GM19023 (cell line): ENCODE data around the gene FAM174A.

ENCODE experiments used
- ATAC-seq: cut with Tn5 transposase; IDR thresholded peaks from one replicate; pipeline ENCODE4 v1.9.1; 2021; ENCODE audit warnings: mild to moderate bottlenecking, moderate library complexity; ENCODE audit not compliant: unreplicated experiment

FAM174A gene

DNA sequence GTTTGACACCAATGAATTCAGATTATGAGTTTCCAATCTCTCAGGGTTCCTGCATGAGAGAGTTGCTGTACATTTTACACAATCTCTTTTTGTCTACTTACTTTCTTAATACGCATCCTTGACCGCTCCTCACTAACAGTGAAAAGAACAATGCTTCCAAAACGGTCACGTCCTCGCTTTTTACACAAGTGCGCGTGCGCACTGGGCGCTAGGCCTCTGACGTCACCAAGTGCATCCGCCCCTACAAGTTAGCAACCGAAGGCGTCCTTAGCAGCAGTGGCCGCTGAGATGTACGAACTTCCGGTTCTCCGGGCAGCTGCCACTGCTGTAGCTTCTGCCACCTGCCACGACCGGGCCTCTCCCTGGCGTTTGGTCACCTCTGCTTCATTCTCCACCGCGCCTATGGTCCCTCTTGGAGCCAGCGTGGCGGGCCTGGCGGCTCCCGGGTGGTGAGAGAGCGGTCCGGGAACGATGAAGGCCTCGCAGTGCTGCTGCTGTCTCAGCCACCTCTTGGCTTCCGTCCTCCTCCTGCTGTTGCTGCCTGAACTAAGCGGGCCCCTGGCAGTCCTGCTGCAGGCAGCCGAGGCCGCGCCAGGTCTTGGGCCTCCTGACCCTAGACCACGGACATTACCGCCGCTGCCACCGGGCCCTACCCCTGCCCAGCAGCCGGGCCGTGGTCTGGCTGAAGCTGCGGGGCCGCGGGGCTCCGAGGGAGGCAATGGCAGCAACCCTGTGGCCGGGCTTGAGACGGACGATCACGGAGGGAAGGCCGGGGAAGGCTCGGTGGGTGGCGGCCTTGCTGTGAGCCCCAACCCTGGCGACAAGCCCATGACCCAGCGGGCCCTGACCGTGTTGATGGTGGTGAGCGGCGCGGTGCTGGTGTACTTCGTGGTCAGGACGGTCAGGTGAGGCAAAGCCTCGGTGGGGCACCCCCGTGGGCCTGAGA, at the start of gene FAM174A:
Gene FAM174A, plus strand, starts transcription at position 315 of the 946 bp plus-strand sequence. Its CDS starts 157 bp downstream, at position 472.
- ATAC-seq: peak; percentile 98

DNA sequence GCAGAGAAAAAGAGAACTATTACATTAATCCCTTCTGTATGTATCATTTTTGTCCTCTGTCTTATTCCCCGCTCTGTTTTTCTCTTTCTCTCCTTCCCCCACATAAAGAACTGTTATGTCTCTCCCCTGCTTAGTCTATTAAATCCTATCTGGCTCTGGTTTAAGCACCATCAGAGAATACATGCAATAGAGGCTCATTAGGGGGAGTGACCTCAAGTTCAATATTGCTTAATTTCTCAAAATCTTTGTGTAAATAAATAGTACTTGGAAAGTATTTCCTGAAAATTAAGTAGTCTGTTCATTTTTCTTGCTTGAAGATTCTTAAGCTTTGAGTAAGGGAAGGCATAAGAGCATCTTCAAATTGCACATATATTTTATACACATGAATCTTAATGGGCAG, 41.2 kb upstream of the FAM174A start:
- no peak for ATAC-seq

DNA sequence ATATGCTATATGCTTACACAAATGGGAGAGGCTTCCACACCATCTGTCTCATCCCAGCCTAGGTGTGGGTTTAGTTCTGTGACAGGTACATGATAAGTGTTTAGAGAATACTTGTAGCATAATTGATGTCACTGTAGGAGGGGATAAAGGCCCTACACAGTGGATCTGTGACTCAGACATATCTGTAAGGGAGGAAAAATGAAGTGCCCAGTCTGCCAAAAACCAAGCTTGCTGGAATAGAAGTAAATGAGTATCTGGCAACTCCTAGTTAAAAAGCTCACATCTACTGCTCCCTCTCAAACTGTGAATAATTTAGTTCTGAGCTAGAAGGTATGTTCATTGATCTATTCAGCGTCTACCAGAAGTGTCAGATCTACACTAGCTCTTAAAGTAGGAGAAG, 38.9 kb upstream of the FAM174A start:
- ATAC-seq: no peak

DNA sequence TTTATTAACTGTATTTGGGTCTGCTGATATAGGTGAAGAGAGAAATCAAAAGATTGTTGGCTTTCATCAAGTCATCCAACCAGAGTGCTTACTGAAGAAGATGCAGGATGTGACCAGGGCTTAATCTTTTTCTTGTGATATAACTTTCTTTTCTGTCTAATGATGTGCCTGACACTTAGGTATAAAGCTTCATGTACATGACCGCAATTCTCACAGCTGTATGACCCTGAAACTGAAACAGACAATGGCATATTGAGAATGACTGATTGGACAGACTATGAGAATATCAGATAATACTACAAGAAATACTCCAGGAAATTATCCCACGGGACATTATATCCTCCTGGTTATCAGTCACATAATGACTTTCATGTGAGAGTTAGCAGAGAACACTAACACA, 32.5 kb upstream of the FAM174A start:
- ATAC-seq: no peak

DNA sequence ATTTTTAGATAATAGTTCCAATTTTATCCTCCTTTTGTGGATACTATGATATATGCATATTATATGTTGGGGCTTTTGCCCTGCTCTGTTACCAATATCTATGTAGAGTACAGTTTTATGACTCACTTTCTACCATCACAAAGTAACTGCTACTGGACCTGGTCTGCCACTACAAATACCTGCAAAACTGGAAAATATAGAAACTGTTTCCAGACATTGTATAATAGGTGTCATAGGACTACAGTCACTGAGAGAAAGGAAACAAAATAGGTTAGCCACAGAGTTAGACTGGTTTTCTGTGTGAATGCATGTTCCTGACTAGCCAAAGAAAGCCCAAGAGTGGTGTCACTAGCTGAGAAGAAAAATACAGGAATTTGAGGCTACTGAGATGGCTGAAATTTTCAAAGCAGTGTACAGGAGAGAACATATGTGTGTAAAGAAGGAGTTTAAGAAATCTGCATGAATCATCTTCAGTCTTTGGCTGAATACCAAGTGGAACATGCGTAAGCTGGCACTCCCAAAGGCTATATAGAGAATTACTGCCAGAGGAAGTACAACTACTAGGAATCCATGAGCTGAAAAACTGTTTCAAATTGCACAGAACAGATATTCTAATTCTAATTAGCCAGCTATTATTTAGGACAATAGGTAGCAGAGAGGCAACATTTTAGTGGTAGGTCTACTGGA, 29.0 kb upstream of the FAM174A start:
- no peak for ATAC-seq

DNA sequence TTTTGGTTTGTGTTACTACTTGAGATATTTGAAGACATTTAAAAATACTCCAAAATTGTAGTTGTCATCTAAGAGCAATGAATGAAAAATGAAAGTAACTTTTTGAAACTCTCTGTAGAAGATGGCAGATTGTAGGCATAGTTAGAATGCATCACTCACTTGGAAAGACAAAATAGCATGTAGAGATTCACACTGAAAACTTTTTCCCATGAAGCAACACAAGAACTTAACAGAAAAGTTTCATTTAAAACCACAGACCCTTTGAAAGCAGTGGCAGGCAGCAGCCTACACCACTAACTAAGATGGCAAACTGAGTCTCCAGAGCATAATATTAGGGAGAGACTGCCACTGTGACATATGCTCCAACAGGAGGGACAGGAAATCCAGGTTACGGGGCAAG, 18.9 kb upstream of the FAM174A start:
- ATAC-seq: no peak

DNA sequence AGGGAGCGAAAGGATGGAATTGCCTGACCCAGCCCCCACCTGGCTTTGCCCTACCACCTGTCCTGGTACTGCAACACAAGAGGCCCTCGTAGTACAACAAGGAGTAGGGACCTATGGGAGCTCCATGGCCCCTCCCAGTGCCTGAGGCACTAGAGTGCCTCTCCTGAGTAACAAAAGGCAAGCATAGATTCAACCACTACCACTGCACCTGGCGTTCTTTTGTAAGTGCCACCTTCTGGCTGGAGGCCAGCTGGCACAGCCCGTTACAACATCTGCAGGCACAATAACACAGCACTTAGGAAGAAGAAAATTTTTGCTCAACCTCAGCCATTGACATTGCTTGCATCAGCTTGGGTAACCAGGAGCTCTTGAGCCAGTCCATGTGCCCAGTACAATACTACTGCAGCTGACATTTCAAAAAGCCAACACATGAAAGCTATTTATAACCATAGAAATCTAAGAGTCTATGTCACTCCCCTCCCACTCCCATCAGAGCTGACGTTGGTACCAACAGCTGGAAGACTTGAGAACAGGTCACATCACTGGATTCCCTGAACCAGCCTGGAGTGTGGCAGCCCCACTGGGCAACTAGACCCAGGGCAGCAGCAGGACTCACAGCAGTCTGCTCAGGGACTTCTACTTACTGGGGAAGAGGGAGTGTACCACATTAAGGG, 17.7 kb upstream of the FAM174A start:
- no peak for ATAC-seq

DNA sequence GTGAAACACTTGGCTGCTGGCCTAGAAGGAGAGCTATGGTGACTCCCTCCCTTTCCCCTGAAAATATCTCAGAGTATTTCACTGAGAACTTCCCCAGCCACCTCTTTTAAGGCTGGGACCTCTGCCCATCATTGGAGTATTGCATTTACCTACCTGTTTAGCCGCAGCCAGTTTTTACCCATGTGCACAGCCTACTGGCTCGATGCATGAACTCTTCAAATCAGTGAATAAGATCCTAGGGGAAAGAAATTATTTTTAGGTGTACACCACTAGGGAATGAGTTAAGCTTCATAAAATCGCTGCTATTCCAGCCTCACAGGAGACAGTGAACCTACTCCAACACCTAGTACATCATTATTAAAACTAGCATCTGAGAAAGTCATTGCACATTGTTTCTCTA, 16.8 kb upstream of the FAM174A start:
- no peak for ATAC-seq

DNA sequence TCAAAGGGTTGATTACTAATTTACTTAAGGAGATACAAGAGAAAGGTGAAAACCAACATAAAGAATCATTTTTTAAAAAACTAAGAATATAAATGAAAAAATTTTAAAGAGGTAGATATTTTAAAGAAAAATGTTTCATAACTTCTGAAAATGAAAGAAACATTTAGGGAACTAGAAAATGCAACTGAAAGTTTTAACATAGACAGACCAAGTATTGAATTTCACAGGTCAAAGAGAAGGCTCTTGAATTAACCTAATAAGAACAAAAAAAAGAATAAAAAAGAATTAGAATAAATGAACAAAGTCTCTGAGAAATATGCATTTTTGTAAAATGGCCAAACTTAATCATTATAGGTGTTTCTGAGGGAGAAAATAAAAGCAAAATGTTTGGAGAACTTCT, 16.1 kb upstream of the FAM174A start:
- no peak for ATAC-seq

DNA sequence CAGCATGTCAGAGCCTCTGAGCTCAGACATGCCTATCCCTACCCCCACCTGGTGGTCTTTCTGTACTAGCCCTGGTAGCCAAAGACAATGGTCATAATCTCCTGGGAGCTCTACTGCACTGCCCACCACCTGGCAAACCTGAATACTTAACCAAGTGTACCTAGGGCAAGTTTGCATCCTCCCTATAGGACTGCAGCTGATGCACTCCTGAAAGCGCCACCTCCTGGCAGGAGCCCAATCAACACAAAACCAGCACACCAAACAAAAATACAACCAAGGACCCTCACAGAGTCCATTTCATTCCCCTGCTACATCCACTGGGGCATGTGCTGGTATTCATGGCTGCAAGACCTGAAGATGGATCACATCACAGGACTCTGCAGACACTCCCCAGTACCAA, 14.8 kb upstream of the FAM174A start:
- ATAC-seq: no peak

DNA sequence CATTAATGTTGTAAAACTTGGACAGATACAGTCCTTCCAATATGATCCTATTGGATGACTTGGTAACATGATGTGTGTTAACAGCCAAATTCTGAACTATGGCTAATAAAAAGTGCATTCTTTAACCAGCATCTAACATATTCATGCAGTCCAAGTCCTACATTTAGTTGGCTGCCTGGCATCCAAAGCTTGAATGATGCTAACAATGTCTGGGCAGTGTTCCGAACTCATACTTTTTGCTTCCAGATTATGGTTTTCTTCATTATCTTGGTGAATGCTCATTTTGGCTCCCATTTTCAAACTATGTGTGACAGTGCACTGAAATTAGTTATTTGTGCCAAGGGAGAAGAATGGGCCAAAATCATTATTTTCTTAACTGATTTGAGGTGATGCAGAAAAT, 2.8 kb downstream of the FAM174A start:
- ATAC-seq: no peak

DNA sequence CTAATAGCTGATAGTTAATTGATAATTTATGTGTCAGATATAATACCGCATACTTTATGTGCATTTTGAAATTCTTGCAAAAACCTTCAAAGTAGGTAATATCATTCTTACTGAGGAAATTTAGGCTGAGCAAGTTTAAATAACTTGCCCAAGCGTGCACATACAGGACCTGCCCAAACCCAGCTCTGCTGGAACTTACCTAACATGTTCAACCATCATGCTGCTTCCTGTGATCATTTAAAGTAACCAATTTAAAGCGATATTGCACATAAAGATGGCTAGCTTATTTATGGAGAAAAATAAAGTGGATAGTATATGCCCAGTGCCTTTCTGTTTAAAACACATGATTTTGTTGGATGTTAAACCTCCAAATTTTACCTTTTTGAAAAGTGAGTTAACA, 4.3 kb downstream of the FAM174A start:
- no peak for ATAC-seq

DNA sequence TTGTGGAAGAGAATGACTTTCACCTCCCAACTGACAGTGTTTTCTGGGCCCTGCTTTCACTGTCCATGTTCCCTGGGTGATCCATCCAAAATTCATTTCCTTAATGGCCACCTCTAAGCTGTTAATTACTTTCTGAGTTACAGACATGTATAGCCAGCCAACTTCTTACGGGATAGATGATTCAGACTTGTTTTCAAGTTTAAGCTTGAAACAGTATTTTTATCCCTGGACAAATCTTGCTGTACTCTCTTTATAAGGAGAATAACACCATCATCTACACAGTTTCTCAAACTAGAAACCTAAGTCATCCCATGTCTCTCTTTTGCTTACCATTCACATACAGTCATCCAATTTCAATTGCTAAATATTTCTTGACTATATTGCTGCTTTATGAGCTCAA, 6.9 kb downstream of the FAM174A start:
- no peak for ATAC-seq

DNA sequence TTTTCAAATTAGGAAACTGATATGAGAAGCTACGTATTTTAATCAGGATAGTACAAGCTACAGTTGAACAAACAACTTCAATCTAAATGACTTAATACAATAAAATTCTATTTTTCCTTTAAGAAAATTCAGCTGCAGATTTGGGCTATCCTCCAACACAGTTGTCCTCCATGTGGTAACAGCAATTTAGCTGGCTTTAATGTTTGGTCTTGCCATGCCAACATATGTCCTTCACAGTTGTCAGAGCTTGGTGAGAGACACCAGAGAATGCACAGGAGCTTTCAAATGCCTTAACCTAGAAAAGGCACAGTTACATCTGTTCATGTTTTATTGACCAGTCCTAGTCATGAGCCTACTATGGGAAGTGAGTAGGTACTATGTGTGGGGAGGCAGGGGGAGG, 10.8 kb downstream of the FAM174A start:
- no peak for ATAC-seq

DNA sequence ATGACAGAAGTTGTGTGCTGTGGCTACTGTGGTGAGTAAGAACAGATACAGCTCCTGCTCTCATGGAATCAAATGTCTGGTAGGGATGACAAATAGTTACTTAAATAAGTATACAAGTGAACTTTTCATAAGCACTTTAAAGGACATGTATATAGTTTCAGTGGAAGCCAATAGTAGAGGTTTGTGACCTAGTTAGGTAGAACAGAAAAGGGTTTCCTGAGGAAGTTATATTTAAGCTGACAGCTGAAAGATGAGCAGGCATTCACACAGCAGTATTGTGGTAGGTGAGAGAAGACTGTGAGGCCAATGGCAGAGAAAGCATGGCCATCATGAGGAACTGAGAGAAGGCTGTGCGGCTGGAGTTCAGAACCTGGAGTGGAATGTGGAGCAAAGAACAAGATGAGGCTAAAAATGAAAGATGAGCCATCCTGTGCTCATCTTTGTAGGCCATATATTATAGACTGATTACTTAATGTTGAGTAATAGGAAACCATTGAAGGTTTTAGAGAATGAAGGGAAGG, 15.4 kb downstream of the FAM174A start:
- peak; percentile 93 for ATAC-seq

DNA sequence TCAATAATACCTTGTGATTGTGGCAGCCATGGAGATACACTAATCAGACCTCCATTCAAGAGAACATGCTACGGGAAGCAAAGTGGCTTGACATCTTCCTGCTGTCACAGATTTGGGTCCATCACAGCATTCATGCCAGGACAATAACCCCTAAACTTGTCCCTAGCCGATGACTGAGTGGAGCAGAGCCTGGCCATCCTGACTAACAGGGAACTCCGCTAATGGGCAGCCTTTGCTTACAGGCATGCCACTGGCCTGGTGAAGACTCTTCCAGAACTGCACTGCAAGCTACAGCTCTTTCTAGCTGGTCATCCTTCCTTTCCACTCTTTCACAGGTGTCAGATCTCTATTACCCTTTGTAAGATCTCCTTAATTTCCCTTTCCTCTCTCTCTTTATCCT, 16.0 kb downstream of the FAM174A start:
- no peak for ATAC-seq

DNA sequence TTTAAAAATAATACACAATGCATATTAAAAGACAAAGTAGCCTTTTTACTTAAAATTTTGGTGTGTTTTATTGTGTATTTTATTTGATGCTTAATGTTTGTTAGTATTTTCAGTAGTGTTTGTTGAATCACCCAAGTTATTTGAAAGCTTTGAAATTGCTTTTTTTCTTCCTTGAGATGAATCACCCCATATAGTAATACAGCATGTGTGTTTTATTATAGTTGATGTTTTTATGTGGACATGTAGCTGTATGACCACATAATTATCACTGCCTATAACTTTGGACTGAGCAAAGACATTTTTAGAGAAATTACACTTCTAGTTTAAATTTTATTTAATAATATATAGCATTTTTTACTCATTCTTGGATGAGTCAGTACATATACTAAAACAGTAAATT, 18.0 kb downstream of the FAM174A start:
- ATAC-seq: no peak

DNA sequence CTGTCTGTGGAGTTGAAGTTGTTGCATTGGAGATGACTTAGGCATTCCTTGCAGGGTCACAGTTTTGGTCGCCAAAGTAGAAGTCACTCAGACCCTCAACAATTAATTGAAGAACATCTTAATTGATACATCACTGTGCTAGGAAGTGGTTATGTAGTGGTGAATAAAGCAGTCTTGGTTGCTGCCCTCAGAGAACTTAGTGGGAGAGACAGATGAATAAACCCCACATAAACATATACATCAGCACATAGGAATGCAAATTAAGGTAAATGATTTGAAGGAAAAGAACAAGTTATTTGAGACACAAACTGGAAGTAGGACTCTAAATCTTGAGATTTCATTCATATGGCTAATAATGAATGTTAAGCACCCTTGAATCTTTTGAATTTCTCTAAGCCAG, 25.7 kb downstream of the FAM174A start:
- ATAC-seq: no peak

DNA sequence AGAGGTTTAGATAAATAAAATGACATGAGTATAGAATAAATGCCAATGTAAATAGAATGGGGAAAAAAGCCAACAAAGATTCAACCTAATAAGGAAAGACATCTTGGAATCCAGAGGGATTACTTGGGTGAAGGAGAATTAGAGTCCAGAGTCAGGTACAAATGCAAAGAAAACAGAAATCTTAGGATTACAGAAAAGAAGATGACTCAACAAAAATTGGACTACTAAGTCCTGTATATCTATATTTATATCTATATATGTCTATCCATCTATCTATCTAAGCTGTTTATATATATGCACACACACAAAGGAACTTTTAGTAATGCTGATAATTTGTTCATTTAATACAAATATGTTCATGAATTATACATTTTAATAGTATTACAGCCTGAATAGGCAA, 27.6 kb downstream of the FAM174A start:
- ATAC-seq: no peak

DNA sequence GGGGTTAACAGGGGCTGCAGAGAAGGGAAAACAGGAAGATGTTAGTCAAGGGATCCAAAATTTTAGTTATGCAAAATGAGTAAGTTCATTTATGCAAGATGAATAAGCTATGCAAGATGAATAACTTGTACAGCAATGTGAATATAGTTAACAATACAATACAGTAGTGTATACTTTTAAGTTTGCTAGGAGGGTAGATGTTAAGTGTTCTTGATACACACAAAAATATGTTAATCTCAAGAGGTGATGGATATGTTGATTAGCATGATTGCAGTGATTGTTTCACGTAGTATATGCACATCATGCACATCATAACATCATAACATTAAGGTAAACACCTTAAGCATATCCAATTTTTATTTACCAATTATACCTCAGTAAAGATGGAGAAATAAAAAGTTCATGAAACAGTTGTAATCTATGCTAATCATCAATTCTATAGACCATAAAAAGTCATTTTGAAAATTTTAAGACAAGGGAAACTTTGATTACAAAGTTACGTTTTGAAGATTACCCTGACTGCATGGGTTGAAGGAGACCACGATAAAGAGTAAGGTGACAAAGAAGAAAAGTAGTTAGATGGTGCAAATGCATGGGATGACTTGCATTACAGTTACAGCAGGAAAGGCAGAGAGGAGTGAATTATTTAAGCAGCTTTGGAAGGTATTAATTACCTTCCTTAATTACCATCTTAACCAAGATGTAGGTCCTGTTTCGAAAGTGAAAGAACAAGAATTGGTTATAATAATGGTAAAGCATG, 31.4 kb downstream of the FAM174A start:
- ATAC-seq: no peak

DNA sequence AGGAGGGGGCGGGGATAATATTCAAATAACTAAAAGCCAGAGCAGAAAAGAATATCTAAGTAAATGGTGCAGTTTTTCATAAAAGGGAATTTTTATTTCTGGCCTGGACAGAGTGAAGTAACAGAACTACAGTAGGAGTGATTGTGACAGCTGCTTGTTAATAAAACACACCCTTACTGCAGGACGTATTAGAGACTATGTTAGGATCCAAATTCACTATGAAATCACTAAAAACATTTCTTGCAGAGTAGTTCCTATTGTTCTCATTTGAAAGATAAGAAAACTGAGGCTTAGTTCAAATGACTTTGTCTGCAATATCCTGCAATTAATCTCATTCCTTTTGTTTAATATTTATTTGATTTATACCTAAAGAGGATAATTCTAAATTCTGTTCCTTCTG, 39.5 kb downstream of the FAM174A start:
- no peak for ATAC-seq
